Neural progenitor cell (in vitro differentiated cells): ENCODE data around the gene IL17REL.

ENCODE experiments used
- EZH2 ChIP-seq: fragments of 200-600 bp; sonication (generic); IDR thresholded peaks from 2 replicates; pipeline ENCODE4 v1.6.1; 2017; ENCODE audit warnings: antibody characterized with exemption, mild to moderate bottlenecking, moderate library complexity
- EZH2phosphoT487 ChIP-seq: fragments of 200-600 bp; sonication (generic); IDR thresholded peaks from 2 replicates; pipeline ENCODE4 v1.6.1; 2017; ENCODE audit warnings: antibody characterized with exemption
- TF ChIP-seq, protein P1 (sequence below): fragments of 200-600 bp; sonication (generic); IDR thresholded peaks from 2 replicates; pipeline ENCODE4 v1.5.1; 2017; ENCODE audit warnings: antibody characterized with exemption, mild to moderate bottlenecking

DNA sequence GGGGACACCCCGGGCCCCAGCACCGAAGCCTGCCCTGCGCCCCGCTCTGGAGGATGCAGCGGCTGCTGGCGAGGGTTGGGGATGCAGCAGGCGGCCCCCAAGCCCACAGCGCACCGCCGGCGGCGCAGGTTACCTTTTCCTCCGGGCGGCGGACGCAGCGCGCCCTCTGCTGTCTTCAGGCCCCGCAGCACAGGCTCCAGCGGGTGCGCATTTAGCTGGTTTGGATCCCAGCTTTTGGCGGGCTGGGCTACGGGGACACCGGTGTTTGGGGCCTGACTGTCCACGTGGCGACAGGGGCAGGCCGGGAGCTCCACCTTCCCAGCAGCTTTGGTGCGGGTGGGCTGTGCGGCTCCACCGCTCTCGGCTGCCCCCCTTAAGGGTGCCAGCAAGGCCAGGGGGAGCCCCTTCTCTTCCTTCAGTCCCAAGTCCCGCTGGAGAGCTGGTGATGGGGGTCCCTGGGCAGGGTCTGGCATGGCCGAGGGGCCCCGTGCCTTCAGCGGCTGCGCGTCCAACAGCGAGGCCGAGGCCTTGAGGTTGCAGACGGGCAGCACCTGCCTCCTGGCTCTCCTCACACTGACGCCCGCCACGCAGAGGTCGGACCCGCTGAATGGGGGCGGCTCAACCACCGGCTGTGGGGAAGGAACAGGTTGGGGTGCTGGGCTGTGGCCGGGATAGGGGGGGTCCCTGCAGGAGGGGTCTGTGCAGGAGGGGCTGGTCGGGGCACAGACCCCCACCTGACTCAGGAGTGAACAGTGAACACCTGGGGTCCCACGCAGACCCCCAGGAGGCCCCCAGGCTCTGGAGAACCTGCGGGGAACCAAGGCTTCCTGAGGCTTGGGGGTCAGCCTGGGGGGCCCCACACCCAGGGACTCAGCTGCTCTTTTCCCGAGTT lies 18.0 kb upstream of the IL17REL start:
- TF ChIP-seq EZH2phosphoT487 (peak; percentile 28), EZH2 (peak; percentile 47)
- TF ChIP-seq, protein P1, sequence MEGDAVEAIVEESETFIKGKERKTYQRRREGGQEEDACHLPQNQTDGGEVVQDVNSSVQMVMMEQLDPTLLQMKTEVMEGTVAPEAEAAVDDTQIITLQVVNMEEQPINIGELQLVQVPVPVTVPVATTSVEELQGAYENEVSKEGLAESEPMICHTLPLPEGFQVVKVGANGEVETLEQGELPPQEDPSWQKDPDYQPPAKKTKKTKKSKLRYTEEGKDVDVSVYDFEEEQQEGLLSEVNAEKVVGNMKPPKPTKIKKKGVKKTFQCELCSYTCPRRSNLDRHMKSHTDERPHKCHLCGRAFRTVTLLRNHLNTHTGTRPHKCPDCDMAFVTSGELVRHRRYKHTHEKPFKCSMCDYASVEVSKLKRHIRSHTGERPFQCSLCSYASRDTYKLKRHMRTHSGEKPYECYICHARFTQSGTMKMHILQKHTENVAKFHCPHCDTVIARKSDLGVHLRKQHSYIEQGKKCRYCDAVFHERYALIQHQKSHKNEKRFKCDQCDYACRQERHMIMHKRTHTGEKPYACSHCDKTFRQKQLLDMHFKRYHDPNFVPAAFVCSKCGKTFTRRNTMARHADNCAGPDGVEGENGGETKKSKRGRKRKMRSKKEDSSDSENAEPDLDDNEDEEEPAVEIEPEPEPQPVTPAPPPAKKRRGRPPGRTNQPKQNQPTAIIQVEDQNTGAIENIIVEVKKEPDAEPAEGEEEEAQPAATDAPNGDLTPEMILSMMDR, result peak; percentile 91
